ENCODE measurements around the gene DOK6. TPM values are rescaled to one million over a fixed set of nuclear protein-coding genes. Genes with fewer than 3 reads are reported as not detected.

DOK6 gene
- total and polyA plus RNA-seq, 8 donors = 0.15 to 1.3 (median 0.33) TPM

- 70 to 80% methylated on average over 11 of the region's 11 CpGs for WGBS, 2 donors
Observed at GRCh38 chr18:69840001-69840400, 439.3 kb downstream of the DOK6 start.

GRCh38 chr18:69840445-69840844 is 439.8 kb downstream of the DOK6 start:
- Histone ChIP-seq H3K27me3 (peaks cover 0 to 4% (median 0%) of the 10 kb centered on the region in 4 donors), H3K36me3 (no peaks in the 10 kb centered on the region), H3K27ac (no peak overlapping the region), H3K9me3 (no peaks in the 10 kb centered on the region), H3K4me3 (no peak overlapping the region), H3K4me1 (no peaks in the 10 kb centered on the region)
- 82 to 91% methylated on average over 7 of the region's 7 CpGs for WGBS, 2 donors
- FAIRE-seq (no peak), DNase-seq (no peak), ATAC-seq (no peak)
- intact Hi-C loops (cut with DNase I) = no loop called here
- no peak for TF ChIP-seq CTCF (IDR thresholded peaks at IDR 0.05)

More at GRCh38 chr18:69840001-69840400, 439.3 kb downstream of the DOK6 start:
- H3K27me3 ChIP-seq = peaks cover 0 to 4% (median 0%) of the 10 kb centered on the region in 4 donors
- no peak for DNase-seq
- FAIRE-seq = no peak
- no peak for ATAC-seq
- H3K27ac ChIP-seq = no peak overlapping the region
- no peaks in the 10 kb centered on the region for H3K4me1 ChIP-seq
- intact Hi-C loops (cut with DNase I) = no loop called here
- H3K9me3 ChIP-seq = no peaks in the 10 kb centered on the region
- TF ChIP-seq CTCF (IDR thresholded peaks at IDR 0.05) = no peak
- H3K36me3 ChIP-seq = no peaks in the 10 kb centered on the region
- H3K4me3 ChIP-seq = no peak overlapping the region

DNA sequence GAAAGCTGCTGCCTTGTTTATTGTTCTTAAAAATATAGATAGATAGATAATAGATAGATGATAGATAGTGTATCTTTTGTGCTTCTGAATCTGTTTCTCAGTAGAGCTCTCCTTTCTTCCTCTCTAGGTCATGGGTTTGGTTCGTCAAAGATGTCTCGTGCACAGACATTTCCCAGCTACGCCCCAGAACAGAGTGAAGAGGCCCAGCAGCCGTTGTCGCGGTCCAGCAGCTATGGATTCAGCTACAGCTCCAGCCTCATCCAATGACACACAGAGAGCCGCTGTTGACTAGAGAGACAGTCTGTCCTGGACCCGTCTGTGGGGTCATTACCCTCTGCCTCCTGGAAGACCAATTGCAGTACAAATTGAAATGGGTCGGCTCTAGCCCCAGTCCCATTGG is 440.4 kb downstream of the DOK6 start:
- no peak for TF ChIP-seq CTCF (IDR thresholded peaks at IDR 0.05)
- Histone ChIP-seq H3K27me3 (peaks cover 0 to 4% (median 0%) of the 10 kb centered on the region in 4 donors), H3K36me3 (no peaks in the 10 kb centered on the region), H3K4me1 (no peaks in the 10 kb centered on the region), H3K27ac (no peak overlapping the region), H3K9me3 (no peaks in the 10 kb centered on the region), H3K4me3 (no peak overlapping the region)
- FAIRE-seq (no peak), ATAC-seq (no peak), DNase-seq (no peak)
- 83 to 93% methylated on average over 9 of the region's 9 CpGs for WGBS, 2 donors
- intact Hi-C loops (cut with DNase I) = no loop called here

DNA sequence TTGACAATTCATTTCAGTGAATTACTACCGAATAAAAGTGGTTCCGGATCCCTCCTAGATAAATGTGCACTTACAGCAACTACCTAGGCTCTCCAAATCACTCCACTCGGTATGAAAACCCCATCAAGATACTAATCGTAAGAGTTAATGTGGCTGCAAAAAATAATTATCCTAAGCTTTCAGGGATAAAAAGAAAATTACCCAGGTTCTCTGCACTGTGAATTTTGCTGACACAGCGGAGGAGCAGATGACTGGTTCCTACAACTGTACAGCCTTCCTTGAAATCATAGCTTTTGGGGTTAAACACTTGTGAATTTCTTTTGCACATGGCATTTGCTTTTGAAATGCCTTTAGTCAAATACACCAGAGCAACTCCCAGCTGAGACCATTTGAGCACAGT is 442.3 kb downstream of the DOK6 start:
- H3K27me3 ChIP-seq = no peaks in the 10 kb centered on the region
- intact Hi-C loops (cut with DNase I) = no loop called here
- 69 to 75% methylated on average over 5 of the region's 5 CpGs for WGBS, 2 donors

More for the DNA sequence above, 442.3 kb downstream of the DOK6 start:
- H3K9me3 ChIP-seq = no peaks in the 10 kb centered on the region
- TF ChIP-seq CTCF (IDR thresholded peaks at IDR 0.05) = no peak
- no peak overlapping the region for H3K27ac ChIP-seq
- DNase-seq = no peak
- H3K36me3 ChIP-seq = no peaks in the 10 kb centered on the region
- FAIRE-seq = no peak
- H3K4me3 ChIP-seq = no peak overlapping the region
- H3K4me1 ChIP-seq = no peaks in the 10 kb centered on the region
- ATAC-seq = no peak
